Fibroblast of lung (primary cell): ENCODE data around the gene ANAPC13. TPM values are rescaled to one million over a fixed set of nuclear protein-coding genes. Genes with fewer than 3 reads are reported as not detected.

Source experiments
- DNase-seq, 2 donors: peaks; one replicate each; pipeline versions ENCODE4 v3.0.0 to v3.0.0-alpha.2; 2010; ENCODE audit warnings: low read depth in 2 of 2
- H2AFZ ChIP-seq: 2 replicates; pipeline ENCODE4 v1.5.1; 2012; ENCODE audit warnings: low read length, control low read depth, inconsistent platforms
- H3K27ac ChIP-seq: 2 replicates; pipeline ENCODE4 v1.5.1; 2011; ENCODE audit warnings: low read length, control low read depth; ENCODE audit not compliant: insufficient read depth
- H3K27me3 ChIP-seq: 2 replicates; pipeline ENCODE4 v1.5.1; 2011; ENCODE audit warnings: mild to moderate bottlenecking, low read length; ENCODE audit not compliant: control insufficient read depth, insufficient read depth
- H3K36me3 ChIP-seq: 2 replicates; pipeline ENCODE4 v1.5.1; 2011; ENCODE audit warnings: low read length; ENCODE audit not compliant: control insufficient read depth, insufficient read depth
- H3K4me1 ChIP-seq: 2 replicates; pipeline ENCODE4 v1.5.1; 2011; ENCODE audit warnings: low read length; ENCODE audit not compliant: control insufficient read depth, insufficient read depth; ENCODE audit errors: extremely low read depth
- H3K4me2 ChIP-seq: 2 replicates; pipeline ENCODE4 v1.5.1; 2011; ENCODE audit warnings: low read length, control low read depth; ENCODE audit not compliant: insufficient read depth; ENCODE audit errors: extremely low read depth
- H3K4me3 ChIP-seq, 4 experiments: fragments of 200-600 bp in 1 of 4; sonication (generic) in 1 of 4; replicated peaks in 1 of 4; 2 replicates each; pipeline ENCODE4 v1.5.1; 2011 to 2016; ENCODE audit warnings: low read length in 4 of 4, low read depth in 3 of 4, mild to moderate bottlenecking in 3 of 4, control low read depth in 2 of 4, inconsistent platforms in 1 of 4, mixed read lengths in 1 of 4; ENCODE audit not compliant: insufficient read depth in 1 of 4; ENCODE audit errors: control extremely low read depth in 1 of 4
- H3K79me2 ChIP-seq: 2 replicates; pipeline ENCODE4 v1.5.1; 2012; ENCODE audit warnings: mild to moderate bottlenecking, low read length, inconsistent platforms; ENCODE audit not compliant: control insufficient read depth, insufficient read depth
- H3K9ac ChIP-seq: 2 replicates; pipeline ENCODE4 v1.5.1; 2011; ENCODE audit warnings: mild to moderate bottlenecking, low read length, control low read depth; ENCODE audit not compliant: insufficient read depth
- H3K9me3 ChIP-seq: 2 replicates; pipeline ENCODE4 v1.5.1; 2012; ENCODE audit warnings: low read depth, low read length; ENCODE audit not compliant: control insufficient read depth, insufficient read depth
- H4K20me1 ChIP-seq: 2 replicates; pipeline ENCODE4 v1.5.1; 2011; ENCODE audit warnings: low read length; ENCODE audit not compliant: control insufficient read depth, insufficient read depth; ENCODE audit errors: extremely low read depth
- CTCF ChIP-seq, 2 donors: IDR thresholded peaks in 1 of 2; conservative IDR thresholded peaks in 1 of 2; 1 replicate in 1 of 2; 2 replicates in 1 of 2; pipeline ENCODE4 v1.5.1; 2011 to 2012; ENCODE audit warnings: low read length in 2 of 2, control low read depth in 1 of 2, inconsistent platforms in 1 of 2, low read depth in 1 of 2, mild to moderate bottlenecking in 1 of 2
- EZH2 ChIP-seq: IDR thresholded peaks from 2 replicates; pipeline ENCODE4 v1.5.1; 2012; ENCODE audit warnings: low read length, control low read depth, mild to moderate bottlenecking; ENCODE audit errors: missing control alignments
- polyA plus RNA-seq, 2 donors: library from polyadenylated mRNA; depleted of rRNA in 1 of 2; stranded (reverse) in 1 of 2; unstranded in 1 of 2; fragments of >200 nt; gene quantifications; 2 replicates each; pipeline ENCODE4 v1.2.1, GENCODE V29; 2011 to 2012; ENCODE audit warnings: missing spikeins in 1 of 2
- total RNA-seq: library from RNA; depleted of rRNA; stranded (reverse); fragments of >200 nt; gene quantifications from 2 replicates; pipeline ENCODE4 v1.2.1, GENCODE V29; 2014

The ANAPC13 gene
- total and polyA plus RNA-seq, 2 donors (not counting 1 experiment from before 2014, with no cell fraction given): 93.3 to 110 TPM

- Histone ChIP-seq H3K27ac (no peak overlapping the region), H2AFZ (no peak overlapping the region), H3K4me2 (no peak overlapping the region), H3K9ac (no peak overlapping the region), H3K4me1 (no peaks in the 10 kb centered on the region), H3K27me3 (no peaks in the 10 kb centered on the region), H3K4me3 (no peak overlapping the region), H3K36me3 (no peaks in the 10 kb centered on the region), H3K79me2 (no peaks in the 10 kb centered on the region), H4K20me1 (no peaks in the 10 kb centered on the region), H3K9me3 (no peaks in the 10 kb centered on the region)
- no peak for DNase-seq
- no peak for TF ChIP-seq CTCF (conservative IDR thresholded peaks at IDR 0.05 in 1 of 2, IDR thresholded peaks at IDR 0.05 in 1 of 2; ENCODE audit: low read depth in 1 of 2, low read length in 2 of 2)
Observed at GRCh38 chr3:134525293-134525692, 39.5 kb upstream of the ANAPC13 start.

- Histone ChIP-seq H3K79me2 (no peaks in the 10 kb centered on the region), H3K4me1 (no peaks in the 10 kb centered on the region), H4K20me1 (no peaks in the 10 kb centered on the region), H3K27me3 (no peaks in the 10 kb centered on the region), H3K27ac (no peak overlapping the region), H3K4me3 (no peak overlapping the region), H2AFZ (no peak overlapping the region), H3K9me3 (no peaks in the 10 kb centered on the region), H3K9ac (no peak overlapping the region), H3K4me2 (no peak overlapping the region), H3K36me3 (no peaks in the 10 kb centered on the region)
- no peak for TF ChIP-seq CTCF (conservative IDR thresholded peaks at IDR 0.05 in 1 of 2, IDR thresholded peaks at IDR 0.05 in 1 of 2; ENCODE audit: low read depth in 1 of 2, low read length in 2 of 2)
- TF ChIP-seq EZH2: no peak
- DNase-seq: no peak
Observed at GRCh38 chr3:134522541-134522940, 36.8 kb upstream of the ANAPC13 start.

GRCh38 chr3:134517791-134518190, 32.0 kb upstream of the ANAPC13 start:
- peak; percentile 48 to 57 for DNase-seq
- no peaks in the 10 kb centered on the region for H3K9me3 ChIP-seq
- no peaks in the 10 kb centered on the region for H3K36me3 ChIP-seq
- peak overlapping the region; percentile 22 to 46 (median 34) for H3K4me3 ChIP-seq
- TF ChIP-seq CTCF (conservative IDR thresholded peaks at IDR 0.05 in 1 of 2, IDR thresholded peaks at IDR 0.05 in 1 of 2; ENCODE audit: low read depth in 1 of 2, low read length in 2 of 2) (no peak), EZH2 (no peak)
- H3K4me1 ChIP-seq: peaks cover 3% of the 10 kb centered on the region
- no peaks in the 10 kb centered on the region for H4K20me1 ChIP-seq
- H3K27ac ChIP-seq: peak overlapping the region; percentile 6
- no peaks in the 10 kb centered on the region for H3K79me2 ChIP-seq
- peak overlapping the region; percentile 84 for H3K4me2 ChIP-seq
- peak overlapping the region; percentile 34 for H3K9ac ChIP-seq
- no peak overlapping the region for H2AFZ ChIP-seq
- no peaks in the 10 kb centered on the region for H3K27me3 ChIP-seq
